ENCODE data around the gene GTF2IRD1. TPM values are rescaled to one million over a fixed set of nuclear protein-coding genes. Genes with fewer than 3 reads are reported as not detected.

GTF2IRD1 gene, protein sequence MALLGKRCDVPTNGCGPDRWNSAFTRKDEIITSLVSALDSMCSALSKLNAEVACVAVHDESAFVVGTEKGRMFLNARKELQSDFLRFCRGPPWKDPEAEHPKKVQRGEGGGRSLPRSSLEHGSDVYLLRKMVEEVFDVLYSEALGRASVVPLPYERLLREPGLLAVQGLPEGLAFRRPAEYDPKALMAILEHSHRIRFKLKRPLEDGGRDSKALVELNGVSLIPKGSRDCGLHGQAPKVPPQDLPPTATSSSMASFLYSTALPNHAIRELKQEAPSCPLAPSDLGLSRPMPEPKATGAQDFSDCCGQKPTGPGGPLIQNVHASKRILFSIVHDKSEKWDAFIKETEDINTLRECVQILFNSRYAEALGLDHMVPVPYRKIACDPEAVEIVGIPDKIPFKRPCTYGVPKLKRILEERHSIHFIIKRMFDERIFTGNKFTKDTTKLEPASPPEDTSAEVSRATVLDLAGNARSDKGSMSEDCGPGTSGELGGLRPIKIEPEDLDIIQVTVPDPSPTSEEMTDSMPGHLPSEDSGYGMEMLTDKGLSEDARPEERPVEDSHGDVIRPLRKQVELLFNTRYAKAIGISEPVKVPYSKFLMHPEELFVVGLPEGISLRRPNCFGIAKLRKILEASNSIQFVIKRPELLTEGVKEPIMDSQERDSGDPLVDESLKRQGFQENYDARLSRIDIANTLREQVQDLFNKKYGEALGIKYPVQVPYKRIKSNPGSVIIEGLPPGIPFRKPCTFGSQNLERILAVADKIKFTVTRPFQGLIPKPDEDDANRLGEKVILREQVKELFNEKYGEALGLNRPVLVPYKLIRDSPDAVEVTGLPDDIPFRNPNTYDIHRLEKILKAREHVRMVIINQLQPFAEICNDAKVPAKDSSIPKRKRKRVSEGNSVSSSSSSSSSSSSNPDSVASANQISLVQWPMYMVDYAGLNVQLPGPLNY
- 7.5 TPM for total RNA-seq

DNA sequence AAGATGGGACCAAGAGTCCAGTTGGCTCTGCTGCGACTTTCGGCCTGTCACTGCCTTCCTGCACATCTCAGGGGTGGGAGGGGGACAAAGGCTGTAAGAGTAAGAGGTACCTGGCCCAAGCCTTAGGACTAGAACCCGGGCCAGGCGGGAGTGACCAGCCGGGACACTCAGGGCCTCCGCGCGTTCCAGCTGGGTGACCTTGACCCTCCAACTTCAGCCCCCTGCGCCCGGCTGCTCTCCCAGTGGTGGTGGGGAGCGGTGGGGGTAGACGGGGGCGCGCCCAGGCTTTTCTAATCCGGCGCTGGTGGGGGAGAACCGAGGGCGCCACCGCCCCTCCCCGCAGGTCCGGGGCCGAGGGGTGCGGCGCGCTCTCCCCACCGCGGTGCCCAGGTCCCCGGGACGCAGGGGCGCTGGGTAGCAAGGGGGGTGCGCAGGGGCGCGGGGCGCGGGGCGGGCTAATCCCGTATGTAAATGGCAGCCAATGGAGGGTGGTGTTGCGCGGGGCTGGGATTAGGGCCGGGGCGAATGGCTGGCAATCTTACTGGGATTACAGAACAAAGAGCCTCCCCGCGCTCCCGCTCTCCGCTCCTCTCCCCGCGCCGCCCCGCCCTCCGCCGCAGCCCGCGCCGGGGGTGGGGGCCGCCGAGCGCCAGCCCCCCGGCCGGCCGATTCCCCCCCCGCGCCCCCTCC is at the start of gene GTF2IRD1:
Gene GTF2IRD1 (plus strand): TSS at position 585 of the 690 bp plus-strand sequence. CDS start 54,175 bp downstream, outside the sequence.
- intact Hi-C loops (cut with DNase I) = loop anchor here (1.0 to 10.0 kb wide), 4 partner anchors 27 to 211 kb away; no protein-coding TSS in a partner anchor
- peaks cover 0 to 16% of the 10 kb centered on the region in 2 donors for H3K4me1 ChIP-seq
- H3K27me3 ChIP-seq = no peaks in the 10 kb centered on the region
- peak within 1 kb of the TSS; percentile 65 to 79 for H3K27ac ChIP-seq
- peak within 1 kb of the TSS; percentile 69 to 90 for H3K4me3 ChIP-seq
- peak; percentile 27 to 81 for DNase-seq (ENCODE audit: low spot score in 2 of 2)
- TF ChIP-seq, protein P1, sequence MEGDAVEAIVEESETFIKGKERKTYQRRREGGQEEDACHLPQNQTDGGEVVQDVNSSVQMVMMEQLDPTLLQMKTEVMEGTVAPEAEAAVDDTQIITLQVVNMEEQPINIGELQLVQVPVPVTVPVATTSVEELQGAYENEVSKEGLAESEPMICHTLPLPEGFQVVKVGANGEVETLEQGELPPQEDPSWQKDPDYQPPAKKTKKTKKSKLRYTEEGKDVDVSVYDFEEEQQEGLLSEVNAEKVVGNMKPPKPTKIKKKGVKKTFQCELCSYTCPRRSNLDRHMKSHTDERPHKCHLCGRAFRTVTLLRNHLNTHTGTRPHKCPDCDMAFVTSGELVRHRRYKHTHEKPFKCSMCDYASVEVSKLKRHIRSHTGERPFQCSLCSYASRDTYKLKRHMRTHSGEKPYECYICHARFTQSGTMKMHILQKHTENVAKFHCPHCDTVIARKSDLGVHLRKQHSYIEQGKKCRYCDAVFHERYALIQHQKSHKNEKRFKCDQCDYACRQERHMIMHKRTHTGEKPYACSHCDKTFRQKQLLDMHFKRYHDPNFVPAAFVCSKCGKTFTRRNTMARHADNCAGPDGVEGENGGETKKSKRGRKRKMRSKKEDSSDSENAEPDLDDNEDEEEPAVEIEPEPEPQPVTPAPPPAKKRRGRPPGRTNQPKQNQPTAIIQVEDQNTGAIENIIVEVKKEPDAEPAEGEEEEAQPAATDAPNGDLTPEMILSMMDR (IDR thresholded peaks at IDR 0.05) = no peak
- H3K36me3 ChIP-seq = no peaks in the 10 kb centered on the region
- no peaks in the 10 kb centered on the region for H3K9me3 ChIP-seq

DNA sequence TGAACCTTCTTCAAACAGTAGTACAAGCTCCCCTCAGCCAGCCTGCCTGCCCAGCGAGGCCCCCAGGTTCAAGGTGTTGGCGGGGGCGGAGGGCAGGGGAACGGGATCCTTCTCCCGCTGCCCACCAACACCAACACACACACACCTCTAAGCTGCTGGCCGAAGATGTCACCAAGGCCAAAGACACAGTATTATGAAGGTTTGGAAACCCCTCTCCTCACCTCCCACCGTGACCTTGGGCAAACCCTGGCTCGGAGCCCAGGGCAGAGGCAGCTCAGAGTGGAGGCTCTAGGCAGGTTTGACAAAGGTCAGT is 49.4 kb upstream of the GTF2IRD1 start:
- intact Hi-C loops (cut with DNase I) = loop anchor here (5.0 kb wide), 1 partner anchor 537 kb away; no protein-coding TSS in a partner anchor

DNA sequence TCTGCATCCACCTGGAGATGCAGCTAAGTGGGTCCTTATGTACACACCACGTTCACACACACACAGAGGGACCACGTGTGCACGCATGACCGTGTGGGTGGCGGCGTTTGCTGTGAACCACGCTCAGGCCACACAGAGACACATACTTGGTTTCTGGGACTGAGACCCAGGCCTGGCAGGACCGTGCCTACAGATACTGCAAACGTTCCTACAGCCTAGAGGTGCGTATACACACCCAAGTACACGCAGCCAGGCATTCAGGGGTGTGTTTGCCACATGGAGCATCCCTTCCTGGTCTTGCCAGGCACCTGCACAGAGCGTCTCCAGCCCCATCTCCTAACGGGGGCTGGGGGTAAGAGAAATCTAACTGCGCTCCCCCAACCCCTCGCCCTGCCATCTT is 49.0 kb upstream of the GTF2IRD1 start:
- Histone ChIP-seq H3K27me3 (no peaks in the 10 kb centered on the region), H3K9me3 (no peaks in the 10 kb centered on the region), H3K36me3 (peaks cover 33 to 46% of the 10 kb centered on the region in 2 donors), H3K4me3 (no peak overlapping the region), H3K27ac (no peak overlapping the region), H3K4me1 (no peaks in the 10 kb centered on the region)
- TF ChIP-seq, protein P1 (IDR thresholded peaks at IDR 0.05) = no peak
- intact Hi-C loops (cut with DNase I) = loop anchor here (5.0 kb wide), 1 partner anchor 537 kb away; no protein-coding TSS in a partner anchor
- DNase-seq (ENCODE audit: low spot score in 2 of 2) = no peak

More for the DNA sequence above, 49.4 kb upstream of the GTF2IRD1 start:
- H3K4me3 ChIP-seq = no peak overlapping the region
- TF ChIP-seq, protein P1 (IDR thresholded peaks at IDR 0.05) = no peak
- H3K4me1 ChIP-seq = no peaks in the 10 kb centered on the region
- H3K27ac ChIP-seq = no peak overlapping the region
- H3K27me3 ChIP-seq = no peaks in the 10 kb centered on the region
- DNase-seq (ENCODE audit: low spot score in 2 of 2) = peak in 1 of 2 donors; percentile 56
- H3K9me3 ChIP-seq = no peaks in the 10 kb centered on the region
- H3K36me3 ChIP-seq = peaks cover 33 to 46% of the 10 kb centered on the region in 2 donors

DNA sequence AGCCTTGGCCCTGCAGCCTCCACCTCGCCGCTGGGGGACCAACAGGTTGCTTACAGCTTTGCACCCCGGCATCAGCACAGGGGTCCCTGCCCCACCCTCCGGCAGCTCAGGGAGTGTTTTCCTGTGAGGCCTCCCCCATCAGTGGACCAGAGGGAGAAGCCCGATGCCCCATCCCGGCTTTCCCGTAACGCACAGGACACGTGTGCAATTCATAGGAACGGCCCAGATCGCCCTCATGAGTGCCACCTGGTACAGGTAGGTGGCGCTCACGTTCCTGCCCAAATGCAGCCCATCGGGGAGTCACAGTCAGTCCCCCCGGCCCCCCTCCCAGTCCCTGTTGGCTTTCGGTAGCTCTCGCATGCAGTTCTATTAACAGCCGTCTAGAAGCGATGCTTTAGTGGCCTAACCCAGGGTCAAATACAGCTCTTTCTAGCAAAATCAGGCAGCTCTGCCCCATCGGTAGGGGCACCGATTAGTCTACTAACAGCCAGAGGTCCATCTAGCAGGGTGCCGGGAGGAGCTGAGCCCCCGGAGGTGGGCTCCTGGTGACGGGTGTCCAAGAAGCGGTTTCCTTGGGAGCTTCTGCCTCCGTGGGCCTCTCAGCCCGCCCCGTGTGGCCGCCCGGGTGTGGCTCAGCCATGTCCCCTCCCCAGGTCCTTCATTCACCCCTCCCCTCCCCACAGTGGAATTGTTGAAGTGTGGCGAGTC is 48.4 kb upstream of the GTF2IRD1 start:
- no peak overlapping the region for H3K27ac ChIP-seq
- intact Hi-C loops (cut with DNase I) = no loop called here
- no peaks in the 10 kb centered on the region for H3K4me1 ChIP-seq
- no peak overlapping the region for H3K4me3 ChIP-seq
- peak in 1 of 2 donors; percentile 63 for DNase-seq (ENCODE audit: low spot score in 2 of 2)
- H3K27me3 ChIP-seq = no peaks in the 10 kb centered on the region
- H3K36me3 ChIP-seq = peaks cover 30 to 42% of the 10 kb centered on the region in 2 donors
- H3K9me3 ChIP-seq = no peaks in the 10 kb centered on the region
- TF ChIP-seq, protein P1 (IDR thresholded peaks at IDR 0.05) = peak in 1 of 3 experiments; percentile 33
